Sigmoid colon (tissue), 4 donors: Measurements from ENCODE around the gene TSPAN5.

Experiments
- POLR2A ChIP-seq, 2 donors: fragments of 450-650 bp; IDR thresholded peaks; one replicate each; pipeline ENCODE4 v1.6.1; 2016; ENCODE audit warnings: antibody characterized with exemption in 2 of 2, mild to moderate bottlenecking in 2 of 2, moderate library complexity in 2 of 2
- POLR2AphosphoS5 ChIP-seq, 4 donors: sonication (generic); formaldehyde crosslinking; IDR thresholded peaks; one replicate each; pipeline ENCODE4 v1.6.1; 2017; ENCODE audit warnings: antibody characterized with exemption in 4 of 4
- TF ChIP-seq, protein P1 (sequence below), 4 experiments: fragments of 450-650 bp in 3 of 4; fragments of 200-600 bp in 1 of 4; IDR thresholded peaks; one replicate each; pipeline ENCODE4 v1.5.1; 2016 to 2019; ENCODE audit warnings: antibody characterized with exemption in 4 of 4, mild to moderate bottlenecking in 3 of 4, moderate library complexity in 2 of 4

DNA sequence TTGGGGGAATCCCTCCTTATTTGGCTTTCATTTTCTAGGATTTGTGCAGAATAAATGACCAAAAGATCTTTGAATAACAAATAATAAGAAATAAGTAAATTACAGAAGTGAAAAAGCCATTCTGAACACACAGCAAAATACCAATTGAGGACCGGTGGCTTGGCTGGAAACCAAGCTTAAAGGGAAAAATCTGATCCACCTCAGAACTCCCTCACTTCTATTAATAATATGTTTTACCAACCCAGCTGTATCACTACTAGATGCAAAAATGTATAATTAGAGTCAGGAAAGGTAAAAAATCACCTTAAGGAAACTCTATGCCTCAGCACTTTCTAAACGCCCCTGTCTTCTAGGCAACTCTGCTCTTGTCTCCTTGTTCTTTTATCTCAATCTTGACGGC is 77.3 kb downstream of the TSPAN5 start:
- TF ChIP-seq, protein P1, sequence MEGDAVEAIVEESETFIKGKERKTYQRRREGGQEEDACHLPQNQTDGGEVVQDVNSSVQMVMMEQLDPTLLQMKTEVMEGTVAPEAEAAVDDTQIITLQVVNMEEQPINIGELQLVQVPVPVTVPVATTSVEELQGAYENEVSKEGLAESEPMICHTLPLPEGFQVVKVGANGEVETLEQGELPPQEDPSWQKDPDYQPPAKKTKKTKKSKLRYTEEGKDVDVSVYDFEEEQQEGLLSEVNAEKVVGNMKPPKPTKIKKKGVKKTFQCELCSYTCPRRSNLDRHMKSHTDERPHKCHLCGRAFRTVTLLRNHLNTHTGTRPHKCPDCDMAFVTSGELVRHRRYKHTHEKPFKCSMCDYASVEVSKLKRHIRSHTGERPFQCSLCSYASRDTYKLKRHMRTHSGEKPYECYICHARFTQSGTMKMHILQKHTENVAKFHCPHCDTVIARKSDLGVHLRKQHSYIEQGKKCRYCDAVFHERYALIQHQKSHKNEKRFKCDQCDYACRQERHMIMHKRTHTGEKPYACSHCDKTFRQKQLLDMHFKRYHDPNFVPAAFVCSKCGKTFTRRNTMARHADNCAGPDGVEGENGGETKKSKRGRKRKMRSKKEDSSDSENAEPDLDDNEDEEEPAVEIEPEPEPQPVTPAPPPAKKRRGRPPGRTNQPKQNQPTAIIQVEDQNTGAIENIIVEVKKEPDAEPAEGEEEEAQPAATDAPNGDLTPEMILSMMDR (IDR thresholded peaks at IDR 0.05) = no peak
- TF ChIP-seq POLR2AphosphoS5 (IDR thresholded peaks at IDR 0.05) = no peak
- TF ChIP-seq POLR2A (IDR thresholded peaks at IDR 0.05) = no peak
